Measurements from ENCODE around the gene KIAA1328.

DNA sequence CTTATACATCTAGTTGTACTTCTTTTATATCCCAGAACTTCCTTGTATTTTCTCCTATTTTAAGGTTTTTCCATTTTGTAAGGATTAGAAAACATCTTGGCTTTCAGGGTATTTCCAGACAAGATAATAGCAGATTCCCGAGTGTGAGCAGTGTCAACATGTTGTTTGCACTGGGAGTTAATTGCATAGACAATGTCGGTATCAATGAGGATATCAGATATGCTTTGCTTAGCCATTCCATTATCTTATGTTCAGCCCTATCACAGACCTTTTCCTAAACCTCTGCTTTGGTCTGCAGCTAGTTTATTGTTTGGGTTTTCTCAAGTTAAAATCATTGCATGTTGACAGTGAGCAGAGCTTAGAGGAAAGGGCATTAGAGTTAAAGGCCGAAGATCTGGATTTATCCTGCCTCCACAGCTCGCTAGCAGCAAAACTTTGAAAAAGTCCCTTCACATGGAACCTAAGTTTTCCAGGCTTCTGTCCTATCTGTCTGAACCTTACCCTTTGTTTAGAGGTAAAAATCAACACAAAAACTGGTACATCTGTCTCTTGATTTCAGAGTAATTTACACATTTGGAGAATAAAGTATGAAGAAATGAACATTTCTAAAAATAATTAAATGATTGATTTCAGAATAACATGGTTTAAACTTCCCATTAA is 355.4 kb downstream of the KIAA1328 start:
- TF ChIP-seq, protein P1, sequence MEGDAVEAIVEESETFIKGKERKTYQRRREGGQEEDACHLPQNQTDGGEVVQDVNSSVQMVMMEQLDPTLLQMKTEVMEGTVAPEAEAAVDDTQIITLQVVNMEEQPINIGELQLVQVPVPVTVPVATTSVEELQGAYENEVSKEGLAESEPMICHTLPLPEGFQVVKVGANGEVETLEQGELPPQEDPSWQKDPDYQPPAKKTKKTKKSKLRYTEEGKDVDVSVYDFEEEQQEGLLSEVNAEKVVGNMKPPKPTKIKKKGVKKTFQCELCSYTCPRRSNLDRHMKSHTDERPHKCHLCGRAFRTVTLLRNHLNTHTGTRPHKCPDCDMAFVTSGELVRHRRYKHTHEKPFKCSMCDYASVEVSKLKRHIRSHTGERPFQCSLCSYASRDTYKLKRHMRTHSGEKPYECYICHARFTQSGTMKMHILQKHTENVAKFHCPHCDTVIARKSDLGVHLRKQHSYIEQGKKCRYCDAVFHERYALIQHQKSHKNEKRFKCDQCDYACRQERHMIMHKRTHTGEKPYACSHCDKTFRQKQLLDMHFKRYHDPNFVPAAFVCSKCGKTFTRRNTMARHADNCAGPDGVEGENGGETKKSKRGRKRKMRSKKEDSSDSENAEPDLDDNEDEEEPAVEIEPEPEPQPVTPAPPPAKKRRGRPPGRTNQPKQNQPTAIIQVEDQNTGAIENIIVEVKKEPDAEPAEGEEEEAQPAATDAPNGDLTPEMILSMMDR (IDR thresholded peaks at IDR 0.05; ENCODE audit: insufficient read depth, low read length, poor library complexity, severe bottlenecking), result no peak
- TF ChIP-seq EZH2phosphoT487 (conservative IDR thresholded peaks at IDR 0.05; ENCODE audit: low read length), result no peak
